DMS53 treated with DMSO at 0.1 percent for 48 hours (cell line): ENCODE results near the gene NUDT19.
A peak's percentile ranks its signal among the peaks of the same experiment; 100 is the strongest.
"Not testable (repeated sequence)": the region's sequence is repeated elsewhere in the genome, so short reads cannot be mapped to it uniquely, and the experiment has no call there.

Experiments used
- DNase-seq: peaks from one replicate; lab custom pipeline; 2025; ENCODE audit not compliant: unreplicated experiment; lab: John Stamatoyannopoulos, UW

Gene NUDT19

DNA sequence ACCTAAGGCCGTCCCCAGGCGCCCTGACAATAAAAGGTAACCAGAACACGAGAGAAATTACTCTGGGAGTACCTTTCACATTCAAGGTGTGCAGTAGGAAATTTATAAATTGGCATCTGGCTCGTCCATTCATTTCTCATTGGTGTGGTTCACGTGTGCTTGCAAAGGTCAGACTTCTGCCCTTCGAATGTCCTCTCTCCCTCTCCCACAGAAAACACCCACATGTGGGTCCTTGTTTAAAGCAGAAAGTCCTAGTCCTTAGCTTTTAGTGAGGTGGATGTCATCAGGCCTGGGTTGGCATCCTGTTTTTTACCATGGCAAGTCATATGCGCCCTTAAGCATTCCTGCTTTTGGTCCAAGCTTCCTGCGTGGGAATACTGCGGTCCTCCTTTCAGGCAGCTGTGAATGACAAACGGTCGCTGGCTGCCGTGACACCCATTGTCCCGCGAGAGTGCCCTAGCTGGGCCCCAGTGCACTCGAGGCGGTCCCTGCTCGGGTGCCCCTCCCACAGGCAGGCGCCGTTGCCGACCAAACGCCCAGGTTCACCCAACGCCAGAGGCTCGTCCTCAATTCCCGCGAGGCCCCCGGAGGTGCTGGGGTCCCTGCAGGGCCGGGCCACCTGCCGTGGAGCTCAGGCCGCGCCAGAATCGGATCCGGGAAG, at the start of gene NUDT19:
TSS of gene NUDT19 (plus strand) at position 531 of the 661 bp plus-strand sequence. CDS start 140 bp downstream, outside the sequence.
- peak; percentile 71 for DNase-seq

DNA sequence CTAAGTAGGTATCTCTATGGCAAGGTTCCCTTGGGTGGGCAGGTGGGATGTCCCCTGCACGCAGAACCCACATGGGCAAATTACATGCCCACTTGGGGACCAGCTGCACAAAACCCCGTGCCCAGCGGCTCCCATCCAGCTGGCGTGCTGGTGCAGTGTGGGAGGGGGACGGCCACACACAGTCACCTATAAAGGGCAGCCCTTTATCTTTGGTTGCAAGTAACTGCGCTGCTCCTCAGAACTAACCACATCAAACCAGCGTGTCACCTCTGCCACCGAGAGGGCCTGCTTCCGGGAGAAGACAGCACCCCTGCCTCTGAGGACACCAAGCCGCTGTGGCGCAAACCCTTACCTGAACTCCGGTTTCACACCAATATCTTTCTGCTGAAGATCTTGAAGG, 48.9 kb upstream of the NUDT19 start:
- DNase-seq = no peak

DNA sequence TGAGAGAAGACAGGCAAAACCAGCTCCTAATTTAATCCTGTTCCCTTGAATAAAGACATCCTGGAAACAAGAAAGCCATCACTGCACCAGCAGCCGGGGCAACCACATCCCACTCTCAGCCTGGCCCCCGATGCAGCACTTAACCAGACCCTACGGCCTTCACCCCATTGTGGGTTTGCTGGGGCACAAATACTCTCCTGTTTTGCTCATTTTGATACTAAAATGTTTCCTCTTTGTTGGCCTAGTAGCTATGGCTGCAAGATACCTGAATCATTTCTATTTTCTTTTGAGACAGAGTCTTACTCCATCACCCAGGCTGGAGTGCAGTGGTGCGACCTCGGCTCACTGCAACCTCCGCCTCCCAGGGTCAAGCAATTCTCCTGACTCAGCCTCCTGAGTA, 45.1 kb upstream of the NUDT19 start:
- no peak for DNase-seq

DNA sequence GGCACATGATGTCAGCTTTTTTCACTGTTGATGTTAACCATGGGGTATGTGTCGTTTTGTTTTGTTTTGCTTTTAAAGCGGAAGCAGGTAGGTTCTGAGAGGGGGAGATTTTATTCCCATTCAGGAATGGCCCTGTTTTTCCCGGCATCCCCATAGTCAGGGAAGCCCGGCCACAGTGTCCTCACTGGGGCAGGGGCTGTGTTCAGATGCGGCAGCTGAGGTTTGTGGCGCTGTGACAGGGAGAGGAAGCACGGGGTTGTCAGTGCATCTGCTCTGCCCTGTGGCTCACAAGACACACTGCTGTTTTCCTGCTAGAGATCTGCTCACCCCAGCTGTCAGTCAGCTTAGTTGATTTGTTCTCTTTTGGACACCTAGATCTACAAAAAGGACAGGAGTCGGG, 44.3 kb upstream of the NUDT19 start:
- DNase-seq = no peak

DNA sequence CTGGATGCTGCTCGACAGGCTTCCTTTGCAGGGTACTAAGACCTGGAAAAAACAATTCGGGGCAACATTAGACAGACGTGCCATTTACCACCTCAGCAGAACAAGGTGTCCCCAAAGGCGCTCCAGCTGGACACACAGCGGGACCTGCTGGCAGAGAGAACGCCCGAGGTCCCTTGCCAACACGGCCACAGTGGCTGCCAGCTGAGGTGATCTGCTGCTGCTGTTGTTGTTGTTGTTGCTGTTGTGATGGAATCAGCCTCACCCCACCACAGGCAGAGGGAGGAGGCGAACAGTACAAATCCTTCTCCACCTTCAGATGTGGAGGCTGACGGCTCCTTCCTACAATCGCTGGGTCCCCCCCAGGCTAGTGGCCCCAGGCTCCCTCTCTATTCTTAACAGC, 41.9 kb upstream of the NUDT19 start:
- DNase-seq = no peak

DNA sequence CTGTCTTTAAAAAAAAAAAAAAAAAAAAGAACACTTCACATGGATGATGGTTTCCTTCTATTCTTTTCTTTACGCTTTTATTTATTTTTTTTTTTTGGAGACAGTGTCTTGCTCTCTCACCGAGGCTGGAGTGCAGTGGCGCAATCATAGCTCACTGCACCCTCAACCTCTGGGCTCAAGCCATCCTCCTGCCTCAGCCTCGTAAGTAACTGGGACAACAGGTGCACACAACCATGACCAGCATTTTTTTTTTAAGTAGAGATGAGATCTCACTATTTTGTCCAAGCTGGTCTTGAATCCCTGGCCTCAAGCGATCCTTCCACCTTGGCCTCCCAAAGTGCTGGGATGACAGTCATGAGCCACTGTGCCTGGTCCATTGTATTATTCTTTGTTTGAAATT, 41.0 kb upstream of the NUDT19 start:
- no peak for DNase-seq

DNA sequence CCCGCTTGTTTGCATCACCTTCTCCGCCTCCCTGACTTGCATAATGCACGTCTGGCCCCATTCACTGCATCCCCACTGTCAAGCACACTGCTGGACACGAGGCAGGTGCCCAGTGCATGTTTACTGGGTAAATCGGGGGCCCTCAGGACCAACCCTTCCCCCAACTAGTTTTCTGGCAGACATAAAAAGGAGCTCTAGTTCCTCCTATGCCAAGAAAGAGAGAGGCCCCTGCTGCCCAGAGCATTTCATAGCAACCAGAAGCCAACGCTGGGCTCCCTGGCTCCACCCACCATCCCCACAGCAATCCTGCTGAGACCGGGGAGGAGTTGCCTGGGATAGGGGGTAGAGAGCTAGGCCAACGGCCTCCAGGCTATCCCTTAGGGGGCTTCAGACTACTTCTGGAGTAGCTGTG, 39.9 kb upstream of the NUDT19 start:
- no peak for DNase-seq

DNA sequence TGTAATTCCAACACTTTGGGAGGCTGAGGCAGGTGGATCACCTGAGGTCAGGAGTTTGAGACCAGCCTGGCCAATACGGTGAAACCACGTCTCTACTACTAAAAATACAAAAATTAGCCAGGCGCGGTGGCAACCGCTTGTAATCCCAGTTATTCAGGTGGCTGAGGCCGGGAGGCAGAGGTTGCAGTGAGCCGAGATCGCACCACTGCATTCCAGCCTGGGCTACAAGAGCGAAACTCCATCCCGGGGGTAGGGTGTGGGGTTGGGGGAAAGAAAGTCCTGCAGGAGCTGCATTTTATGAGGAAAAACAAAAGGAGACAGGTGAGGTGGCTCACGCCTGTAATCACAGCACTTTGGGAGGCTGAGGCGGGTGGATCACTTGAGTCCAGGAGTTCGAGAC, 39.3 kb upstream of the NUDT19 start:
- not testable (repeated sequence) for DNase-seq

DNA sequence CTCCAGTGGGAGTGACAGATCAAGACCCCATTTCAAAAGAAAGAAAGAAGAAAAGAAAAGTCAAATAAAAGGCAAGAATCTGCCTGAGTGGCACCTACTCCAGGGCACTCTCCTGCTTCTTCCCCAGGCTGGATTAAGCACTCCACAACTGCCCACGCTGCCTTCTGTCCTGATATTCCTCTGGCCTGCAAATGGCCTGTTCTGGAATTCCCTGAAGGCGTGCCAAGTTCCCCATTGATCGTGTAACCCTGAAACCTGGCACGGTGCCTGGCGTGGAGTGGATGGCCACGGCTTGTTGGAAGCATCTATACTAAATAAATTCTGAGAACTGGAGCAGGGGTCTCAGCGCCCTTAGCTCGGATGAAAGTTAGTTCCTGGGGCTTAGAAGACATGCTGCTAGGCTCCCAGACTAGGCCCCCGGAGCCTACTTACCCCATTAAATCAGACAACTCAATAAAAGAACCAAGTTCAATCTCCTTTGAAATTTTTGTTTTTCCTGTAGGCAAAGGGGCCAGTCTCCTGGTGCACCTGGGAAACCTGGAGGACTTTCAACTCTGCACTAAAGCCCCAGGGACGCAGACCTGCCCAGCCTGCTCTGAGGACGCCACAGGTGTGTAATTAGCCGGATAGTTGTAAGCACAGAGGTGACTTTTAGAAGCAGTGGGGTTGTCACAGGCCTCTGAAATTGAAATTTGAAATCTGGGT, 38.6 kb upstream of the NUDT19 start:
- DNase-seq = no peak

DNA sequence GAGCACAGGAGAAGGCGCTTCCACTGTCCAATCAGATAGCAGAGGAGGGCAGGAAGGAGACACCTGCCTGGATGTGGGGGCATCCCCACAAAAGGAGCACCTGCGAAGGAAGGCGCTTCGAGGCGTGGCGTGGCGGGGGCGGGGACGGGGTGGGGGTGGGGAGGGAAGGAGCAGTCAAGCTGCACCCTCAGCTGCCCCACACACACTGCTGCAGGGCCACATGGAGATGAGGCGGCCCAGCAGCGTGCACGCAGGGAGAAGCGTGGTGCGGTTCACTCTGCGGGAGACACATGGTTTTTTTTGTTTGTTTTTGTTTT, 38.1 kb upstream of the NUDT19 start:
- DNase-seq = no peak

DNA sequence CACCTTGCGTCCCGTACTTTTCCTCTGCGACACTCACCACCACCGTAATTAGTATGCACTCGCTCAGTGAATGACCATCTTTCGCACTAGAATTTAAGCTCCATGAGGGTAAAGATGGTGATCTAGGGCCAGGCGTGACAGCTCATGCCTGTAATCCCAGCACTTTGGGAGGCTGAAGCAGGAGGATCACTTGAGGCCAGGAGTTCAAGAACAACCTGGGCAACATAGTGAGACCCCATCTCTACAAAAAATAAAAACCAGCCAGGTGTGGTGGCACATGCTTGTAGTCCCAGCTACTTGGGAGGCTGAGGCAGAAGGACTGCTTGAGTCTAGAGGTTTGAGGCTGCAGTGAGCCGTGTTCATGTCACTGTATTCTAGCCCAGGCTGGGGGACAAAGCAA, 35.2 kb upstream of the NUDT19 start:
- DNase-seq = not testable (repeated sequence)

DNA sequence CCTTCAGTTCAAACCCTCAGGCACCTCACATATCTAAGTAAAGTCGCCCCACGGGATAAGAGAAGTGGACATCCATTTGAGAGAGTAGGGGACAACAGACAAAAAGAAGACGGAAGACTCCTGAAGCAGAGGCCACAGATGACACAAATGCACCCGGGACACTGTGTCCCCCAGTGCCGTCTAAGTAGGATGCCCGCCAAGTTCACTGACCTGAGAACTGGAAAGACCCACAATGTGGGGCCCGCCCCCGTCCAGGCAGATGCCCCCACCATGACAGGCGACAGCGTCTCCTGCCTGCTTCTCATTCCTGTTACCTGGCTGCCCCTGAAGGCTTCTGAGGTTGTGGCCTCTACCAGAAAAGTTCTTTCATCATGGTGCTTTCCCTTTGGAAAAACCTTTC, 33.5 kb upstream of the NUDT19 start:
- DNase-seq = no peak

DNA sequence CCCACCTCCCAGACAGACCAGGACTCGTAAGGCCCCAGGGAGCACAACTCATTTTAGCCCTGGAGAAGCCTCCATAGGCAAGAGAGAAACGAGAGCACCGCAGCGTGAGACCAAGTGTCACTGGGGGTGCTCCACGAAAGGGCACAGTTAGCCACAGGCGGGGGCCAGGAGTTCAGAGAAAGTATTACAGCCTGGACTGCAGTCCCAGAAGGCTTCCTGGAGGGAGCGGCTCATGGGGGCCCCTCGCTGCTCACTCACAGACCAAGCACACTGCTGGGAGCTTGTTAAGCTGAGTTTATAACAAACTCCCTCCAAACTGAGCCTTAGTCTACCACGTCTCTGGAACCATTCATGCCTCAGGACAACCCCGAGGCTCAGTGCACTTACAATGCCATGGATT, 33.1 kb upstream of the NUDT19 start:
- no peak for DNase-seq

DNA sequence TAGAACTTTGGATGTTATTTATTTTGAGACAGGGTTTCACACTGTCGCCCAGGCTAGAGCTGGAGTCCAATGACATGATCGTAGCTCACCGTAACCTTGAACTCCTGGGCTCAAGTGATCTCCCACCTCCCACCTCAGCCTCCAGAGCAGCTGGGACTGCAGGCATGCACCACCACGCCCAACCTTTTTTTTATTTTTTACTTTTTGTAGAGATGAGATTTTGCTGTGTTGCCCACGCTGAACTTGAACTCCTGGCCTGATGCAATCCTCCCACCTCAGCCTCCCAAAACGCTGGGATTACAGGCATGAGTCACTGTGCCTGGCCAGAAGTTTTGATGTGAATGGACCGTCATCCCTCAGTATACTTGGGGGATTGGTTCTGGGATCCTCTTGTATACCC, 30.3 kb upstream of the NUDT19 start:
- no peak for DNase-seq

DNA sequence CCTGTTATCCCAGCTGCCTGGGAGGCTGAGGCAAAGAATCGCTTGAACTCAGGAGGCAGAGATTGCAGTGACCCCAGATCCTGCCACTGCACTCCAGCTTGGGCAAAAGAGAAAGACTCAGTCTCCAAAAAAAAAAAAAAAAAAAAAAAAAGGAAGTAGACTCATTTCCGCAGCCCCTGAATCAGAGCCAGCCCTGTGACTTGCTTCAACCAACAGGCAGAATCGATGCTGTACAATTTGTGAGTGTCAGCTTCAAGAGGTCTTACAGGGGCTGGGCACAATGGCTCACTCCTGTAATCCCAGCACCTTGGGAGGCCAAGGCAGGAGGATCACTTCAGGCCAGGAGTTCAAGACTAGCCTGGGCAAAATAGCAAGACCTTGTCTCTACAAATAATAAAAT, 29.4 kb upstream of the NUDT19 start:
- DNase-seq = no peak

DNA sequence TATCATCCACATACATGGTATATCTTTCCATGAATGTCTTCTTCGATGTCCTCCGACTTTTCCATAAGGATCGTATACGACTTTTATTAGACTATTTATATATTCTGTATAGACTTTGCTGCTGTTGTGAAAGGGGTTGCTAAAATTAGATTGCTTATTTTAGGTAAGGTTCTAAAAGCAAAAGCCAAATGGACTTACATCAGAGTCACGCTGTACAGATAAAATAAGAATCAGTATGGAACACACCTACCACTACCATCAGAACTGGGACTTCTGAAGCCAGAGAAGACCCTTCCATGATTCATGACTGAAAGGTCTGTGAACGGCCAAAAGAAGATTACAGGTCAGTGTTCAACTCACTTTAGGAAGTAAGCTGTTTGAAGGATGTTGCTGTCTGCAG, 25.5 kb upstream of the NUDT19 start:
- no peak for DNase-seq

DNA sequence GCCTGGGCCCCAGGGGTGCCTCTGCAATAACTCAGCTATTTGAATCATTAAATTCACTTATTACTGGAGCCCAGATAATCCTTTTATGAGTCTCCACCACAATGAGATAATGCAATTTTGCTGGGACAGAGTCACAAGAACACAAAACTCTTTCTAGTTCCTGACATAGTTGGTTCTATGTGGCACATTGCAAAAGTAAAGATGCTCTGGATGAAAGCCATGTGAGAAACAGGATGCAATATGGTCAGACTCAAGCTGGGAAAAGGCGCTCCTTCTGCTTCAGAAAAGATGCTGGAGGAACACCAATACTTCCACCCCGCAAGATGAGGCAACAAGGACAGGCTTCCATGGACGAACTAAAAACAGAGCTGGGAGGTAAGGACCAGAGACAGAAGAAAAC, 22.3 kb upstream of the NUDT19 start:
- DNase-seq = no peak

DNA sequence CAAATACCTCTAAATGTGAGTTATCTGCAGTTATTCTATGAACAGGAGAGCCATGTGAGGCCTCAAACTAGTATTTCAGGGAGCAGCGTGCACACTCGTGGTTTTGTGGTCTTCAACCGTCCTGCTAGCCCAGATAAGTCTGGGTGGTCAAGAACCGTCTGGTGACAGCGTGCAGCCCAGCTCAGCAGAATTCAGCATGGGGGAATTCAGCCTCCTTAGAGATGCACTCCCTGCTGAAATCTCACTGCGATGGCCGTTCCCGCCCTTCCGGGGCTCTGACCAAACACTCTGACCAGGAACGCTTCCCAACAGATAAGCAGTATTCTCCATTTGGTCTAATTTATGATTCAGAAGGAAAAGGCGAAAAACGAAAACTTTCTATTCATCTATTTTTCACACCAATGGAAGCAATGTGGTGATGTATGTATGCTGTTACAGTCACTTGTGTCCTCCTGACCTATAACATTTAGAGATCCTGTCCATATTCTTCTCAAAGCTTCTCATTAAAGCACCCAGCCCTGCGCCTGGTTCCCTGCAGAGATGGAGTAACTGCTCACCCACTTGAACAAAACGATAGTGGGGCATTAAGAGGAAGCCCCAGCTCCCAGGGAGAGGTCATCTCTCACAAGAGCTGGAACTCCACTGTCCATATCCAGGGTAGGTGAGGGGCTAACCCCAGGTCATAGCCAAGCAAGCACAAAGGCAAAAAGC, 19.6 kb upstream of the NUDT19 start:
- DNase-seq = no peak

DNA sequence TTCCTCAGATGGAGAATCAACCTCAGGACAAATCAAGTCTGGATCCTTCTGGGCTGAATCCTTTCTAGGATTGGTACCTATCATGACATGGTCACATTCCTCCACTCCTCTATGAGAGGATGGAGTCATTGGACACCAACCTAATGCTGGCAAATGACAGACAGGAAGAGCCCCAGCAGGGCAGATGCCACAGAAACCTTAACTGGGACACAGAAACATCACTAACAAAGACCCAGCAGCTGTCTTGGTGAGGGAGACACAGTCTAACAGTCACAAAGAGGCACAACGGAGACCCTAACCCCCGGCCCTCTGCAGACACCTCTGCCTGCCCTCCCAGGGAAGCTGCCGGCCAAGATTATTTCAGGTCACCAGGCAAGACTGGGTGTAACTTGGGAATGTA, 18.8 kb upstream of the NUDT19 start:
- no peak for DNase-seq

DNA sequence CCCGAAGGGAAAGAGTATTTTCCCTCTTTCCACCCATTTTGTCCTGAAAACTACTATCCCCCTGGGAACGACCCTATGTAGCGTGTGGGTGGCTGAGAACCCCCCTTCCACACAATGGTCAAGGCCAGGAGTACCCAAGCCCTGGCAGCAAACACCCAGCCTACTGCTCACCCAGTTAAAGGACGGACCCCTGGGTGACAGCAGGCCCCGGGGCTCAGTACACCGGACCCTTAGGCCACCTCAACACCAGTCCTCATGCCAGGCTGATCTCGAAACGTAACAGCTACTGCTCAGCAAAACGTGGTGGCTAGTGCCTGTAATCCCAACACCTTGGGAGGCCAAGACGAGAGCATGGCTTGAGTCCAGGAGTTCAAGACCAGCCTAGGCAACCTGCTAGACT, 18.0 kb upstream of the NUDT19 start:
- no peak for DNase-seq

DNA sequence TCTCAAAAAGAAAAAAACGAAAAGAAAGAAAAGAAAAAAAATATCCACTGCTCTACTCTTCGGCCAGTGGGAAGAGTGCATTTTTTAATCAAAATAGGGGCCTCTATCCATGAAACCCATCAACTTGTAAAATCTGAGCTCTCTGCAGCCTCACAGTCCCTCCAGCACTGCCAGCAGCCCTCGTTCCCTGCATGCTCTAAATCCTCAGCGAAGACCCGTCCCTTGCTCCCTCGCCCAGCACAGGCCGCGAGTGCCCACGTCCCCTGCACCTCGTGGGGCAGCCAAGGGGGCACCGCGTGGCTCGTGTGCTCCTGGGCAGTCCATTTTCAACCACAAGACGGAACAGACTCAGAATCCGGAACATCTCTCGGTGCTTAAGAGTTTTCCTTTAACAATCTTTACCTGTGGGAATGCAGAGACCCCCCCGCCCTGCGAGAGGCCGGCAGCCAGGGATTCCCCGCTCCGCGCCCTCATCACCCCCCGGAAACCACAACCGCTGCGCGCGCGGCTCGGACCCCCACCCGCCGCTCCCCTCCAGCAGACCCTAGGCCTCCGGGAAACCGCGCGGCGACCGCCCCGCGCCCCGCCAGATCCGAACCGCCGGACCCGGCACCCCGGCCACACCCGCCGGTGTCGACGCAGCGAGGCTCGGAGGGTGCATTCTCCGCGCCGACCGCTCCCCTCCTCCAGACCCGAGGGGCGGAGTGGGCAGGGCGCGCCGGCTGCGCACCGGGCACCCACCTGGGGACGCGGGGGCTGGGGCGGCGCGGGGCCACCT, 17.3 kb upstream of the NUDT19 start:
- no peak for DNase-seq
